Measurements from ENCODE around the gene SLC35E4.

GRCh38 chr22:30610299-30610698 is 25.3 kb upstream of the SLC35E4 start:
- TF ChIP-seq POLR2A (IDR thresholded peaks at IDR 0.05) (no peak), CTCF (IDR thresholded peaks at IDR 0.05) (no peak)
